ENCODE data around the gene IRAK2.
"Not testable (repeated sequence)": the region's sequence is repeated elsewhere in the genome, so short reads cannot be mapped to it uniquely, and the experiment has no call there.

Gene IRAK2

DNA sequence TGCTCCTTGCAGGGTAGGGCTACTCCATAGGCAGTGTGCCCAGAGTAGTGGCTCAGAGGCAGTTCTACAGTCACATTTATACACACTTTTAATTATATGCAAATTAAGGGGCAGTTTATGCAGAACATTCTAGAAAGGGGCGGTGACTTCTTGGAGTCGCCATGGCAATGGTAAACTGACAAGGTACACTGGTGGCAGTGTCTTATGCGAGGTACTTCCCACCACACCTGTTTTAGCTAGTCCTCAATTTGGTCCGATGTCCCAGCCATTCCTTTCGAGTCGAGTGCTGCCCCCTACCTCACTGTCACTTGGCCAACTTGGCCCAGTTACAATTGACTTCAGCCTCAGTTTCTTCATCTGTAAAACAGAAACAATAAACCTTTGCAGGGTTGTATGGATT, 3.8 kb upstream of the IRAK2 start:
- no peak for DNase-seq (ENCODE audit: low read depth in 2 of 2)

DNA sequence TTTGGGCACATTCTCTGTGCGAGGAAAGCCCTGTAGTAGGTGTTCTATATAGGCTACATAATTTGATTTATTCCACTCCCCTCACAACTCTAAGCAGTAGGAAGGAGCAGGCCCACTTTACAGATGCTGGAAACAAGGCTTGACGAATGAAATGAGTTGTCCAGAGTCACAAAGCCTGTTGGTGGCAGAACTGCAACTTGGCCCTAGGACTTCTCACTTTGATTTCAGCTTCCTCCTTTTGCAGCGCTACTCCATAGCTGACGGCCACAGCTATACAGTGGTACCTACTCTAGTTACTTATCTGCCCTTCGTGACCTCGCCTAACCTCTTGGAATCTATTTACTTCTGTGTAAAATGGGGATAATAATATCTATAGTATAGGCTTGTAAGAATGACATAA, 2.5 kb upstream of the IRAK2 start:
- no peak for DNase-seq (ENCODE audit: low read depth in 2 of 2)

DNA sequence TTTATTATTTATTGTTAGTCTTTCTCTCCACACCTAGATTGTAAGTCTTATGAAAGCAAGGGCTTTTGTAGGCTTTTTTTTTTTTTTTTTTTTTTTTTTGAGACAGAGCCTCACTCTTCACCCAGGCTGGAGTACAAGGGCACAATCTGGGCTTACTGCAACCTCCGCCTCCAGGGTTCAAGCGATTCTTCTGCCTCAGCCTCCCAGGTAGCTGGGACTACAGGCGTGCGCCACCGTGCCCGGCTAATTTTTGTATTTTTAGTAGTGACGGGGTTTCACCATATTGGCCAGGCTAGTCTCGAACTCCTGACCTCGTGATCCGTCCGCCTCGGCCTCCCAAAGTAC, 546 bp upstream of the IRAK2 start:
- not testable (repeated sequence) for DNase-seq (ENCODE audit: low read depth in 2 of 2)

DNA sequence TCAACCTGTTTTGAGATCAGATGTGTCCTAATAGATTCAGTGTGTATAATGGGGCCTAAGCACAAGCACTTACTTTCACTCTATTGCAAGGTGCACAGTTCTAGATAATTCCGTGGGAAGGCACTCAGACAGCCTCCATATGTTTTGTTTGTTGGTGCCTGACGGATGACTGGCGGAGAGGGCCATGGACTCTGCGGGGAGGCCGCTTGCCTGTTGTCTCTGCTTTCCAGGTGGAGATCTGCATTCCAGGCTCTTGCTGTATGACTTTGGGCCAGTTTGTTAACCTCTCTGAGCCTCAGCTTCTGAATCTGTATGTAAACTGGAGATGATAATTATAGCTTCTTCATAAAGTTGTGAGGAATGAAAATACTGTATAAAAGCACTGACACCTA, 1.5 kb downstream of the IRAK2 start:
- DNase-seq (ENCODE audit: low read depth in 2 of 2): no peak

DNA sequence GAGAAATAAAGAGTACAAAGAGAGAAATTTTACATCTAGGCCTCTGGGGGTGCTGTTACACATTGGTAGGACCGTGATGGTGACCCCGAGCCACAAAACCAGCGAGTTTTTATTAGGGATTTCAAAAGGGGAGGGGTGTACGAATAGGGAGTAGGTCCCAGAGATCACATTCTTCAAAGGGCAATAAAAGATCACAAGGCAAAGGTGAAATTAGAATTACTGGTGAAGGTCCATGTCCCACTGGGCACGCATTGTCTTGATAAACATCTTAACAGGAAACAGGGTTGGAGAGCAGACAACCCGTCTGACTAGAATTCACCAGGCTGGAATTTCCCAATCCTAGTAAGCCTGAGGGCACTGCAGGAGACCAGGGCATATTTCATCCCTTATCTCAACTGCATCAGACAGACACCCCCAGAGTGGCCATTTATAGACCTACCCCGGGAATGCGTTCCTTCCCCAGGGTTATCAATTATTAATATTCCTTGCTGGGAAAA, 4.3 kb downstream of the IRAK2 start:
- no peak for DNase-seq (ENCODE audit: low read depth in 2 of 2)

DNA sequence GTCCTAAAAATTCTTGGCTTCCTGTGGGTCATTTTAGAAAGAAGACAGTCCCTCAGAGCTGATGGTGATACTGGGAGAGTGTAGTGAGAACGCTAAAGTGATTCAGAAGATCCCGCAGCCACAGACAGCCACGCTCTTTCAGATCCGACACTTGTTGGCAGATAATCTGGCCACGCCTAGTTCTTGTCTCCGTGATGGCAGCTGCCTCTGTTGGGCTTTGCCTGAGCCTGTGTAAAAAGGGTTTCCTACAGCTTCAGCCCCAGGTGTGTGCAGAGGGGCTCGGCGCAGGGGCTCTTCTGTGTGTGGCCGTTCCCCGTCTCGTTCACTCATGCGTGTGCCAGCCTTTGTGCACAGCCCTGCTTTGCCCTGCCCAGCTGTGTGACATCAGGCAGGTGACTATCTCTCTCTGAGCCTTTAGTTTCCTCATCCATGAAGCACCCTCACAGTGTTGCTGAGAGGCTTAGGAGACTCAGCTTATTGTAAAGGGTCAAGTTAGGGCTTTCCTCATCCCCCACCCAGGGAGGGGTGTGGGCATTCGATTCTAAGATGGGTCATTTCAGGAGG, 6.3 kb downstream of the IRAK2 start:
- DNase-seq (ENCODE audit: low read depth in 2 of 2): no peak

DNA sequence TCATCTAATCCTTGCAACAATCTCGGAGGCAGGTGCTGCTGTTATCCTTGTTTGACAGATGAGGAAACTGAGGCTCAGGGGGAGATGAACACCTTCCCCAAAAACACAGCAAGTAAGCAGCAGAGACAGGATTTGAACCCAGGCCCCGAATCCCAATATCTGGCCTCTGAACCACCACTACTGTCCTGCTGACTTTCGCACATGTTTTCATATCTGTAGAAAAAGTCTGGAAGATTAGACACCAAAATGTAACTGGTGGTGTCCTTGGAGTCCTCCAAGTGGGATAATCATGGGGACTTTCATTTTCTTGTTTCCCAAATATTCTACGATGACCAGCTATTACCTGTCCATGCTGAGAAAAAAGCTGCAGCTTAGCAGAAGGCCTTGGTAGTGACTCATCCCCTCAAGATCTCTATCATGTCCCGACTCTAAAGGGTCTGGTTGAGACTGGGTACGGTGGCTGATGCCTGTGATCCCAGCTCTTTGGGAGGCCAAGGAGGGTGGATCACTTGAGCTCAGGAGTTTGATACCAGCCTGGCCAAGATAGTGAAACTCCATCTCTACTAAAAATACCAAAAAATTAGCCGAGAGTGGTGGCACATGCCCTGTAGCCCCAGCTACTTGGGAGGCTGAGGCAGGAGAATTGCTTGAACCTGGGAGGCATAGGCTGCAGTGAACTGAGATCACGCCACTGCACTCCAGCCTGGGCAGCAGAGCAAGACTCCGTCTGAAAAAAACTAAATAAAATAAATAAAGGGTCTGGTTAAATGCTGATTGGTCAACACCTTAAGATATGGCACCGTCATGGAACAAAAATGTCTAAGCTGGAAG, 8.6 kb downstream of the IRAK2 start:
- no peak for DNase-seq (ENCODE audit: low read depth in 2 of 2)

DNA sequence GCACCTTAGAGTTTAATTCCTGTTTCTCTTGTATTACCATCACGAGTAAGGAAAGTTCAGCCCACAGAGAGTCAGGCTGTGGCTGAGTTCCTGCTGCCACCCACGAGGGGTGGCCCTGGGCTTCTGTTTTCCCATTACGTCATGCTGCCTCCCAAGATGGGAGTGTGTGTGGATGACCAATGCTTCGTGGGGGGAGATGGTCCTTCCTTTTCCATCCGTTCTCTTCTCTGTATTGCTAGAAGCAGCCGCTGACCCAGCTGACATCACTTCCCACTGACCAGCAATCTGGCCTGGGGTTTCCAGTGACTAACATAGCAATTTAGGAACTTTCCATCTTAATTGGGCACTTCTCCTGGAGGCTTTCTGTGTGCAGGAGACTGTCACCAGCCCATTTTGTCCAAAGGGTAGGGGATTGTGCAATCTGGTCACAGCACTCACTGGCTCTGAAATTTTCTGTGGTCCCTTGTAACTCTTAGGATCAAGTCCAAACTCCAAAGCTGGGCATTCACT, 9.3 kb downstream of the IRAK2 start:
- DNase-seq (ENCODE audit: low read depth in 2 of 2): no peak

DNA sequence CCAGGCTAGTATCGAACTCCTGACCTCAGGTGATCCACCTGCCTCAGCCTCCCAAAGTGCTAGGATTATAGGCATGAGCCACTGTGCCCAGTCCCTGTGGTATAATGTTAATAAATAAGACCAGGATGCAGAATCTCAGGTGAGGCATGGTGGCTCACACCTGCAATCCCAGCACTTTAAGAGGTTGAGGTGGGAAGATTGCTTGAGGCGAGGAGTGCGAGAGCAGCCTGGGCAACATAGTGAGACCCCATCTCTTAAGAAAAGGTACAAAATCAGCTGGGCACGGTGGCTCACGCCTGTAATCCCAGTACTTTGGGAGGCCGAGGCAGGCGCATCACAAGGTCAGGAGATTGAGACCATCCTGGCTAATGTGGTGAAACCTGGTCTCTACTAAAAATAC, 10.6 kb downstream of the IRAK2 start:
- not testable (repeated sequence) for DNase-seq (ENCODE audit: low read depth in 2 of 2)

DNA sequence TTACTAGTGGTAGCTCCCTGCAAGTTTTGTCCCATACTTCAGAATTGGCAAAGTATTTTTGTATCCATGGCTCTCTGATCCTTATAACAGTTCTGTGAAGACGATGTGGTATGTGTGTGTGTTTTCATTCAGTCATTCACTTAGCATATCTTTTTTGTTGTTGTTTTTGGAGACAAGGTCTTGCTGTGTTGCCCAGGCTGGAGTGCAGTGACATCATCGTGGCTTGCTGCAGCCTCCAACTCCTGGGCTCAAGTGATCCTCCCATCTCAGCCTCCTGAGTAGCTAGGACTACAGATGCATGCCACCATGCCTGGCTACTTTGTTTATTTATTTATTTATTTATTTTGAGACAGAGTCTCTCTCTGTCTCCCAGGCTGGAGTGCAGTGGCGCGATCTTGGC, 11.4 kb downstream of the IRAK2 start:
- DNase-seq (ENCODE audit: low read depth in 2 of 2): not testable (repeated sequence)

DNA sequence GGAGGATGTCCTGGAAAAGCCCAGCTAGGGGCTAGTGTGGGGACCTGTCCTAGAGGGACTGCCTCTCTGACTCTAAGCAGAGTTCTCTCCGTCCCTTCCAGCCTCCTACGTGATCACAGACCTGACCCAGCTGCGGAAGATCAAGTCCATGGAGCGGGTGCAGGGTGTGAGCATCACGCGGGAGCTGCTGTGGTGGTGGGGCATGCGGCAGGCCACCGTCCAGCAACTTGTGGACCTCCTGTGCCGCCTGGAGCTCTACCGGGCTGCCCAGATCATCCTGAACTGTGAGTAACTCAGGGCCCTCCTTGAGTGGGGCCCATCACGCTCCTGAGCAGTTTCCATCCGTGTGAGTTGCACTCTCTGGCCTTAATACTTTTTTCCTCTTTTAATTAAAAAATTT, 13.0 kb downstream of the IRAK2 start:
- DNase-seq (ENCODE audit: low read depth in 2 of 2): no peak

DNA sequence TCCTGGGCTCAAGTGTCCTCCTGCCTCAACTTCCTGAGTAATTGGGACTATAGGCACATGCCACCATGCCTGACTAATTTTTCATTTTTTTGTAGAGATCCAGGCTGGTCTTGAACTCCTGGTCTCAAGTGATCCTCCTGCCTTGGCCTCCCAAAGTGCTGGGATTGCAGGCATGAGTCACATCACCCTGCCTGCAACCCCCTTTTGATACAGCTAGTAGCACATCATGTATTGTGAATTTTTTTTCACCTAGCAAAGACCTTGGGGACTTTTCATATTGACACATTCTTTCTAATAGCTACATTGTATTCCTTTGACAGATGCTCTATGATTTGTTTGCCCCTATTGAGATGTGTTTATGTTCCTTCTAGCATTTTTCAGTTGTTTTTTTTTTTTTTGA, 14.2 kb downstream of the IRAK2 start:
- DNase-seq (ENCODE audit: low read depth in 2 of 2): no peak

DNA sequence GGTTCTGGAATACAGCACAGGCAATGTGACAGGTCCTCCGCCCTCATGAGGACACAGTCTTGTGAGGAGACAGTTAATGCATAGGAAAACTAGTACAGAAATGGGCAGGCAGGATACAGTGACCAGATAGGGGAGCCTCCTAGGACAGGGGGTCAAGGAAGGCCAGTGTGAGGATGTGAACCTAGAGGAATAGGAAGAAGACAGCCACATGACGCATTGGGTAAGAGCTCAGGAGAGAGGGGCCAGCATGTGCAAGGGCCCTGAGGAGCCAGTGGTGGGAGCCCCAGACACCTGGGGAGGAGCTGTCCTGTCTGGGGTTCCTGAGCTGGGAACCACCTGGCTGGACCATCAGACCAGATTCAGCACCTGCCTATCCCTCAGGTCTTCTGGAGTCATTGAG, 15.6 kb downstream of the IRAK2 start:
- no peak for DNase-seq (ENCODE audit: low read depth in 2 of 2)

DNA sequence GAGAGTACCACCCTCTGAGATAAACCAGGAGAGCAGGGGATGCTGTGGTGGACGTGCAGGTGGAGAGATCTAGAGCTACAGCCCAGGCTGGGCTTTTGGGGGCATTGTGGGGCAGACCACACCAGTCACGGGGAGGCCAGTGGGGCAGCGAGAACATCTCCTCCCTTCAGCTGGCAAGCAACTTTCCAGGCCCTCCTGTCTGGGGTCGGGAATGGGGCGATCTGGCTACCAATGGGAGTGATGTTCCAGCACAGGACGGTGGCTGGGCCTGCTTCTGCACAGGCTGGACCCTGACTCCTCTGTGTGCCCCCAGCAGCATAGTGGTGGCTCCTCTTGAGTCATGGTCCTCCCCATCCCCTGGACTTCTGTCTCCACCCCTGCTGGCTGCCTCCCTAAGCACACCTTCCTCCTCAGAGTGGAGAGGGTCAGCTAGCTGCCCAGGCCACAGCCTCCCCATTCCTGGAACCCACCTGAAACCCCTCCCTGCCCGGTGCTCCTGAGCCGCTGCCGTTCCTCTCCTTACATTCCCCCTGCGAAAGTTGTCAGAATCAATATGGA, 16.1 kb downstream of the IRAK2 start:
- no peak for DNase-seq (ENCODE audit: low read depth in 2 of 2)

DNA sequence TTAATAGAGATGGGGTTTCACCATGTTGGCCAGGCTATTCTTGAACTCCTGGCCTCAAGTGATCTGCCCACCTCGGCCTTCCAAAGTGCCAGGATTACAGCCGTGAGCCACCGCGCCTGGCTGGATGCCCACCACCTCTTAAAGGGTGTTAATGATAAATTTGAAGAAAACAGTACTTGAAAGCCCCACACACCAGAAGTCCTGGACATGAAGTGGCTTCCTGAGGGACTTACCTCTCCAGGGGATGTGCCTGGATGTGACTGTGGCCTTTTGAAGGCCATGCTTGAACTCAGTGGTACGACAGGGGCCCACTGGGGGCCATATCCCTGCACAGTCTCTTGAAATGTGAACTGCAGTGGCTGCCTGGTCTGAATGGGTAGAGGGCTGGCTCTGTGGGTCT, 18.2 kb downstream of the IRAK2 start:
- no peak for DNase-seq (ENCODE audit: low read depth in 2 of 2)

DNA sequence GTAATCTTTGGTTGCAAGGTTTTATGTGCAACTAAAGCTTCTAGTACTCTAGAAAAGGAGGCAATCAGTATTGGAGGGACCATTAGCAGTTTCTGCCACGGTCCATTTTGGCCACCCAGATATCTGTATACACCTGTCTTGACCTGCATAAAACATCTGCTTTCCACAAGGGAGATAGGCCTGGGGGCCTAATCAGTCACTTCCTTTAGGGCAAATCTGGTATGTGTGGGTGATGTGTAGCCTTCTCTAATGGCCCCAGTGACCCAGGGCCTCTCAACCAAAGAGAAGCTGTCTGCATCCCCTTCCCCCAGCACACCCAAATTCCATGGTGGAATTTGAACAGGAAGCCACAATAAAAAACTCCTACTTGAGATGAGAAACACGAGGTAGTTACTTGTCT, 19.5 kb downstream of the IRAK2 start:
- no peak for DNase-seq (ENCODE audit: low read depth in 2 of 2)

DNA sequence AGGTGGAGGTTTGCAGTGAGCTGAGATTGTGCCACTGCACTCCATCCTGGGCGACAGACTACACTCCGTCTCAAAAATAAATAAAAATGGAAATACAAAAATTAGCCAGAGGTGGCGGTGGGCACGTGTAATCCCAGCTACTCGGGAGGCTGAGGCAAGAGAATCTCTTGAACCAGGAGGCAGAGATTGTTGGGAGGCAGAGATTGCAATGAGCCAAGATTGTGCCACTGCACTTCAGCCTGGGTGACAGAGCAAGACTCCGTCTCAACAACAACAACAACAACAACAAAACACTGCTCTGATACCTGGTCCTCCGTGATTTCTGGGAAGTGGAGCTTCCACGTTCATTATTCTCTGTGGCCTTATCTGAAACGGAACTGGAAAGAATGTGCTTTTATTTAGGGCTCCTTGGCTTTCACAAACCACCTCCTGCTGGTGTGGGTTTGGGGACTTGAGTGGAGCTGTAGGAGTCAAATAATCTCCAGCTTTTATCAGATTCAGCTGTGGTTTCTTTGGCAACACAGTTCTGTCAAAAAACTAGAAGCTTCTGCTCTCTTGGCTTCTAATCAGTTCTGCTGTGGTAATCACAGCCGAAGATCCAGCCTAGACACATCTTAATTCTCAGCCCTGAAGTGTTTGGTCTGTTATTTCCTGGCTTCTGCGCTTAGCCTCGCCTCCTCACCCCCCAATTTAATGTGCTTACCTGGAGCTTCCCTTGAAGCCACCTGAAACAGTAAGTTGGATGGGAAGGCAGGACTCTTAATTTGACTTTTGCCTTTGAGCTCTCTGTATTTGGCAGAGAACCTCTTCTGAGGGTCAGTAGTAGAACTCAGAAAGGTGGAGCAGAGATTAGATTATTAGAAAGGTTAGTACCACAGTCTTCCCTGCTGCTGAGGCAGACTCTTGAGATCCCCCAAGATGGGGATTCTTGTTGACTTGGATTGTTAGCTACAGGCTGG, 21.4 kb downstream of the IRAK2 start:
- DNase-seq (ENCODE audit: low read depth in 2 of 2): no peak

DNA sequence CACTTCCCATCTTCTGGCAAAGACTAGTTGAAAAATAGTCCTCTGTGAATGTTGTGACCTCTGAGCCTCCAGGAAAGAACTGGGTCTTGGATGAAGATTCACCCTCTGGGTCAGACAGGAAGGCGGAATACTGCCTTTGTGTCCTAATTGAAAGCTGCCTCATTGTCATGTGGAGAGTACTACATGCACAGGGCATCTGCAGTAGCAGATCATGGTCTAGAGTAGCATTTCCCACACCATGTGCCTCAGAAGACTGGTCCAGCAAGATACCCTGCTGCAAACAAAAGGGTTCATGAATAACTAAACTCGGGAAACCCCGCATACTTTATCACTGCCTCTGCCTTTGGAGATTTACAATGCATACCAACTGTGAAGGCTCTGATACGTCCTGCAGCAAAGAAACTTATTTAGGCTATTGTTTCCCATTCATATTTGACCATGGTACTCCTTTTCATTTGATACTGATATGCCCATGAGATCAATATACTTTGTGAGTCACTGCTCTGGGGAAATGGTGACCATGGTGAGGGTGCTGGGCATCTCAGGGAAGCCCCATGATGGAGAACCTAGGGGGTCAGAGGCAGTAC, 22.7 kb downstream of the IRAK2 start:
- no peak for DNase-seq (ENCODE audit: low read depth in 2 of 2)

DNA sequence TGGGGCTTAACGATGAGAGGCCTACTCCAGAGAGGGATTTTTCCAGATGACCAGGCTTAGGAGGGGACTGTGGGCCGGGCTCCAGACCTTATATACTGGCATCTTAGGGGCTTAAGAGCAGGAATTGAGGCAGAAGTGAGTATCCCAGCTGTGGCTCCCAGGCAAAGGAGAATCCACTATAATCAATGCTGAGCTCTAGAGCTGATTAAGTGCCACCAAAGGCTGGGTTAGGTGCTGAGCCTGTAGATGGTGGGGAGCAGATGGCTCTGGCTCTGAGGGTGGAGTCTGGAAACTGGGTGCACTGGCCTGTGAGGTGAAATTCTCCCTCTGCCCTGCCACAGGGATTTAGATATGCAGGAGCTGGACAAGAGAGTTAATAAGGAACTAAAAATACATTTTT, 23.2 kb downstream of the IRAK2 start:
- no peak for DNase-seq (ENCODE audit: low read depth in 2 of 2)

DNA sequence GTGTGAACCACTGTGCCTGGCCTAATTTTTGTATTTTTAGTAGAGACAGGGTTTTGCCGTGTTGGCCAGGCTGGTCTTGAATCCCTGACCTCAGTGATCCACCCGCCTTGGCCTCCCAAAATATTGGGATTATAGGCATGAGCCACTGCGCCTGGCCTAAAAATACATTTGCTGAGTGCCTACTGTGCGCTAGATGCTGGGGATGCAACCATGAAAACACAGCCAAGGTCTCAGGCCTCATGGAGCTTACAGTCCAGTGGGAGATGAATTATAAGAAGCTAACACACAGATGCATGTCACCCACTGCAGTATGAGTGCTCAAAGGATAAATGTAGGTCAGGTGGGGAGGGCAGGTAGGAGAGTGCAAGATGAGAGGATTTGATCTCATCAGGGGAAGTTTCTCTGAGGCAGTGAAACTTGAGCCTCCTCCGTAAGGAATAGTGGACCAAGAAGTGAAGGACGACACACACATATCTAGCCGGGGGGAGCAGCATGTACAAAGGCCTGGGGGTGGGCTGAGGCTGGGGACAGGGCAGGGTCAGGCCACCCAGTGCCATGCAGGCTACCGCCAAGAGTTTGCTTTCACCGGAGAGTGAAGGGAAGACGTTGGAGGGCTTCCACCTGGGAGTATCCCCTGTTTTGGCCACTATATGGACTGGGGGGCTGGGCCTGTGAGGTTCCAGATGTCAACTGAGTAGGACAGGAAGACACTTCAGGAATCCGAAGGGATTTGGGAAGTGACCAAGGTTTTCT, 24.3 kb downstream of the IRAK2 start:
- no peak for DNase-seq (ENCODE audit: low read depth in 2 of 2)

Measured in stimulated activated CD8-positive, alpha-beta memory T cell treated with anti-CD3 and anti-CD28 coated beads, Interleukin-15, amount 100 ng/mL, for 48 hours (primary cell).